HUES64 (cell line): ENCODE data around the gene DIAPH3.

ENCODE experiments used
- H3K27ac ChIP-seq: 2 replicates; pipeline ENCODE4 v1.7.0; 2013; ENCODE audit warnings: low read depth, low read length, inconsistent platforms
- H3K27me3 ChIP-seq: 2 replicates; pipeline ENCODE4 v1.6.1; 2013; ENCODE audit warnings: mild to moderate bottlenecking, low read length; ENCODE audit not compliant: insufficient read depth
- H3K36me3 ChIP-seq: 2 replicates; pipeline ENCODE4 v1.6.1; 2013; ENCODE audit warnings: mild to moderate bottlenecking, low read length; ENCODE audit not compliant: insufficient read depth
- H3K4me1 ChIP-seq: 2 replicates; pipeline ENCODE4 v1.6.1; 2013; ENCODE audit warnings: mild to moderate bottlenecking, low read length, moderate library complexity; ENCODE audit not compliant: insufficient read depth
- H3K4me3 ChIP-seq: 2 replicates; pipeline ENCODE4 v1.5.1; 2013; ENCODE audit warnings: mild to moderate bottlenecking, low read length, moderate library complexity
- H3K9ac ChIP-seq: 2 replicates; pipeline ENCODE4 v1.6.1; 2013; ENCODE audit warnings: mild to moderate bottlenecking, low read depth, low read length
- H3K9me3 ChIP-seq: 2 replicates; pipeline ENCODE4 v1.6.1; 2013; ENCODE audit warnings: low read depth, low read length; ENCODE audit not compliant: insufficient read depth
- WGBS: fragments of 150-250, 120-280 bp; methylation state at CpG from one replicate; pipeline ENCODE4 v1.1.7; 2013; ENCODE audit warnings: missing lambda C conversion rate; 5-methylcytosine and 5-hydroxymethylcytosine counted together

DIAPH3 gene

GRCh38 chr13:59643906-59644626 is 519.7 kb downstream of the DIAPH3 start:
- WGBS = 33% methylated on average over 3 of the region's 3 CpGs
- Histone ChIP-seq H3K27ac (no peak overlapping the region), H3K9ac (no peak overlapping the region), H3K4me1 (peaks cover 5% of the 10 kb centered on the region; the same call in 1 of the 2 replicates), H3K4me3 (no peak overlapping the region), H3K9me3 (no peaks in the 10 kb centered on the region), H3K27me3 (no peaks in the 10 kb centered on the region), H3K36me3 (no peaks in the 10 kb centered on the region)

- Histone ChIP-seq H3K27me3 (no peaks in the 10 kb centered on the region), H3K36me3 (no peaks in the 10 kb centered on the region), H3K9me3 (no peaks in the 10 kb centered on the region), H3K4me3 (no peak overlapping the region), H3K27ac (no peak overlapping the region), H3K9ac (no peak overlapping the region), H3K4me1 (peaks cover 5% of the 10 kb centered on the region; the same call in 1 of the 2 replicates)
- WGBS = 92% methylated on average over 6 of the region's 6 CpGs
These were observed 520.3 kb downstream of the DIAPH3 start for GRCh38 chr13:59643364-59643841.

- no peak overlapping the region for H3K9ac ChIP-seq
- no peaks in the 10 kb centered on the region for H3K36me3 ChIP-seq
- H3K27ac ChIP-seq = no peak overlapping the region
- WGBS = 86% methylated on average over 1 of the region's 1 CpG
- no peak overlapping the region for H3K4me3 ChIP-seq
- no peaks in the 10 kb centered on the region for H3K27me3 ChIP-seq
- H3K9me3 ChIP-seq = no peaks in the 10 kb centered on the region
- H3K4me1 ChIP-seq = peaks cover 5% of the 10 kb centered on the region; the same call in 1 of the 2 replicates
These were observed 521.9 kb downstream of the DIAPH3 start for GRCh38 chr13:59641817-59642216.

DNA sequence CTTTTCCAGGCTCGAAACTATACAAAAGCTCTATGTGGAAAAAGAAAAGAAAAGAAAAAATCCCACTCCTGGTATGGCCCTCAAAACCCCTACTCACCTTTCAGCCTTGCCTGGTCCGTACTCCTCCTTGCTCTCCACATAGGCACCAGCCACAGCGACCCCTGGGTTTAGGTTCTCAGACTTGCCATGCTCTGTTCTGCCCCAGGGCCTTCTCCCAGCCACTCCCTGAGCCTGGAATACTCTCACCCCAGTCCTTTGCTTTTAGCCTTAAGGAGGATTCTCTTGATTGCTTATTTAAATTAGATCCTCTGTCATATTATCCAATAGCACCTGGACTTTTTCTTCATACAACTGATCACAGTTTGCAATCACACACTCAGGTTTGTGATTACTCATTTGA is 522.5 kb downstream of the DIAPH3 start:
- WGBS = 73% methylated on average over 3 of the region's 3 CpGs
- Histone ChIP-seq H3K36me3 (no peaks in the 10 kb centered on the region), H3K9me3 (no peaks in the 10 kb centered on the region), H3K9ac (no peak overlapping the region), H3K4me3 (no peak overlapping the region), H3K4me1 (peaks cover 5% of the 10 kb centered on the region; the same call in 1 of the 2 replicates), H3K27ac (no peak overlapping the region), H3K27me3 (no peaks in the 10 kb centered on the region)

GRCh38 chr13:59638404-59638803 is 525.3 kb downstream of the DIAPH3 start:
- WGBS = 86% methylated on average over 1 of the region's 1 CpG
- no peak overlapping the region for H3K27ac ChIP-seq
- H3K4me3 ChIP-seq = no peak overlapping the region
- no peaks in the 10 kb centered on the region for H3K27me3 ChIP-seq
- no peaks in the 10 kb centered on the region for H3K9me3 ChIP-seq
- no peak overlapping the region for H3K9ac ChIP-seq
- H3K4me1 ChIP-seq = peaks cover 9% of the 10 kb centered on the region
- H3K36me3 ChIP-seq = no peaks in the 10 kb centered on the region

GRCh38 chr13:59635589-59635988 is 528.1 kb downstream of the DIAPH3 start:
- Histone ChIP-seq H3K36me3 (no peaks in the 10 kb centered on the region), H3K4me3 (no peak overlapping the region), H3K27me3 (no peaks in the 10 kb centered on the region), H3K9ac (no peak overlapping the region), H3K27ac (no peak overlapping the region), H3K4me1 (peaks cover 18% of the 10 kb centered on the region), H3K9me3 (no peaks in the 10 kb centered on the region)
- 86% methylated on average over 6 of the region's 6 CpGs for WGBS

DNA sequence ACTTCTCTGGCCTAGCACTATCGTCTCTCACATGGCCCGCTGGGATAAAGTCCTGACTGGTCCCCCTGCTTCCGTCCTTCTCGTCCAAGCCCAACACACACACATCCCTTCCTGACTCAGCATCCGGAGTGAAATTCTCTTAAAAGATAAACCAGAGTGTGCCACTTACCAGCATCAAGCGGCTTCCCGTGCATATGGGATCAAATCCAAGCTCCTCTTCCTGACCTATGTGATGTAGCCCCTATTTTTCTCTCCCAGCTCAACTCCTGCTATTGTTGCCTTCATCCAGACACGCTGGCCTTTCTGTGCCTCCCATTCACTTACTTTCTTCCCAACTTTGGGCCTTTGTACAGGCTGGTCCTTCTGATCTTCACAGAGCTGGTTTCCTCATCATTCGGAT is 530.4 kb downstream of the DIAPH3 start:
- no peaks in the 10 kb centered on the region for H3K27me3 ChIP-seq
- H3K9me3 ChIP-seq = no peaks in the 10 kb centered on the region
- no peak overlapping the region for H3K9ac ChIP-seq
- 93% methylated on average over 9 of the region's 9 CpGs for WGBS
- no peaks in the 10 kb centered on the region for H3K36me3 ChIP-seq
- peaks cover 21% of the 10 kb centered on the region for H3K4me1 ChIP-seq
- H3K27ac ChIP-seq = no peak overlapping the region
- H3K4me3 ChIP-seq = no peak overlapping the region

DNA sequence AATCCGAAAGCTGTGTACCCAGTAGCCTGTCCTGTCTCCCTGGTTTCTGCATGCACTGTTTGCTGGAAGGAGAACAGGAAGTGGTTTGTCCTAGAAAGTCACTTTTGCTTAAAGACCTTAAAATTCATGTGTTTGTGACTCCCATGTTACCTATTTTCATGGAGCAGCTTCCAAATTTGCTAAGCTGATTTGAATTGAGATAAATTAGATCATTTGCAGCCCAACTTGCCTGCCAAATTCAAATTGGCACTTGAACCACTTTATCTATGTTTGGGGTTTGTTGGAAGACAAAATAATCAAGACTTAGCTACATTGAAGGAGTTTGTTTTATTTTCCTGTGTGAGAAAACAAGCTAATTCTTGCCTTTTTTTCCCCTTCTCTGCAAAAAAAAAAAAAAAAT is 532.5 kb downstream of the DIAPH3 start:
- Histone ChIP-seq H3K4me3 (no peak overlapping the region), H3K27ac (no peak overlapping the region), H3K36me3 (no peaks in the 10 kb centered on the region), H3K4me1 (peaks cover 21% of the 10 kb centered on the region), H3K9ac (no peak overlapping the region), H3K9me3 (no peaks in the 10 kb centered on the region), H3K27me3 (no peaks in the 10 kb centered on the region)
- 83% methylated on average over 1 of the region's 1 CpG for WGBS

GRCh38 chr13:59625111-59625510 is 538.6 kb downstream of the DIAPH3 start:
- Histone ChIP-seq H3K27me3 (no peaks in the 10 kb centered on the region), H3K27ac (no peak overlapping the region), H3K4me1 (peaks cover 17% of the 10 kb centered on the region), H3K9ac (no peak overlapping the region), H3K36me3 (no peaks in the 10 kb centered on the region), H3K4me3 (no peak overlapping the region), H3K9me3 (peaks cover 5% of the 10 kb centered on the region; the same call in 1 of the 2 replicates)
- 89% methylated on average over 3 of the region's 3 CpGs for WGBS

GRCh38 chr13:59623206-59623915 is 540.4 kb downstream of the DIAPH3 start:
- peaks cover 15% of the 10 kb centered on the region; the same call in 1 of the 2 replicates for H3K9me3 ChIP-seq
- peak overlapping the region; percentile 79 for H3K27ac ChIP-seq
- H3K27me3 ChIP-seq = no peaks in the 10 kb centered on the region
- H3K9ac ChIP-seq = peak overlapping the region; percentile 0; the same call in 1 of the 2 replicates
- no peak overlapping the region for H3K4me3 ChIP-seq
- peaks cover 17% of the 10 kb centered on the region for H3K4me1 ChIP-seq
- 32% methylated on average over 4 of the region's 4 CpGs for WGBS
- no peaks in the 10 kb centered on the region for H3K36me3 ChIP-seq

- Histone ChIP-seq H3K4me3 (no peak overlapping the region), H3K9me3 (peaks cover 15% of the 10 kb centered on the region; the same call in 1 of the 2 replicates), H3K27ac (no peak overlapping the region)
These were observed 542.0 kb downstream of the DIAPH3 start for GRCh38 chr13:59621773-59622172.

More at GRCh38 chr13:59621773-59622172, 542.0 kb downstream of the DIAPH3 start:
- H3K27me3 ChIP-seq = no peaks in the 10 kb centered on the region
- no peaks in the 10 kb centered on the region for H3K36me3 ChIP-seq
- no peak overlapping the region for H3K9ac ChIP-seq
- H3K4me1 ChIP-seq = peaks cover 17% of the 10 kb centered on the region
